ENCODE data around the gene PBX3. TPM values are rescaled to one million over a fixed set of nuclear protein-coding genes. Genes with fewer than 3 reads are reported as not detected.

PBX3 gene
- total RNA-seq, 2 experiments from 2014 or later, result 25.3 to 30.8 TPM

DNA sequence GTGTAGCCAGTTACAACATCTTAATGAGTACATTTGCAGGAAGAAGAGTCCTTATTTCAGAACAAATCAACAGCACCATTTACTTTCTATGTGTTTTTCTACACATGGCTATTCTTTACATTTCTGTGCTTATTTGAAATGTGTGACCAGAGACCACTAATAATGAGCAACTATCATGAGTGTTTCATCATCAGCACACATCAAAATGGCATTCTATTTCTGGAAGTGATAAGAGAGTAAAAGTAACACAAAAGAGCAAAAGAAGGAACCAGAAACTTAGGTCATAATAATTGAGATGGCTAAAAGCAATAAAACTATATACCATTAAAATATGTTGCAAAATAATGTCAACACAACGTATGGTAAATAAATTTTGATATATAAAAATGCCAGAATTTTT is 159.7 kb downstream of the PBX3 start:
- intact Hi-C loops (cut with DNase I, micrococcal nuclease), result no loop called here
- Histone ChIP-seq H3K4me1 (ENCODE audit: insufficient read depth, low read length) (no peaks in the 10 kb centered on the region), H3K4me3 (ENCODE audit: low read length) (no peak overlapping the region), H3K27me3 (ENCODE audit: control insufficient read depth in 1 of 2, insufficient read depth in 2 of 2, low read length in 2 of 2) (no peaks in the 10 kb centered on the region), H3K27ac (ENCODE audit: low read depth in 1 of 2, low read length in 2 of 2) (no peak overlapping the region), H3K36me3 (ENCODE audit: insufficient read depth, low read length) (no peaks in the 10 kb centered on the region), H3K9me3 (ENCODE audit: control insufficient read depth in 1 of 2, insufficient read depth in 1 of 2, low read length in 2 of 2) (no peaks in the 10 kb centered on the region)
- ATAC-seq (ENCODE audit: poor library complexity) (no peak), DNase-seq (no peak)
- TF ChIP-seq, protein P1, sequence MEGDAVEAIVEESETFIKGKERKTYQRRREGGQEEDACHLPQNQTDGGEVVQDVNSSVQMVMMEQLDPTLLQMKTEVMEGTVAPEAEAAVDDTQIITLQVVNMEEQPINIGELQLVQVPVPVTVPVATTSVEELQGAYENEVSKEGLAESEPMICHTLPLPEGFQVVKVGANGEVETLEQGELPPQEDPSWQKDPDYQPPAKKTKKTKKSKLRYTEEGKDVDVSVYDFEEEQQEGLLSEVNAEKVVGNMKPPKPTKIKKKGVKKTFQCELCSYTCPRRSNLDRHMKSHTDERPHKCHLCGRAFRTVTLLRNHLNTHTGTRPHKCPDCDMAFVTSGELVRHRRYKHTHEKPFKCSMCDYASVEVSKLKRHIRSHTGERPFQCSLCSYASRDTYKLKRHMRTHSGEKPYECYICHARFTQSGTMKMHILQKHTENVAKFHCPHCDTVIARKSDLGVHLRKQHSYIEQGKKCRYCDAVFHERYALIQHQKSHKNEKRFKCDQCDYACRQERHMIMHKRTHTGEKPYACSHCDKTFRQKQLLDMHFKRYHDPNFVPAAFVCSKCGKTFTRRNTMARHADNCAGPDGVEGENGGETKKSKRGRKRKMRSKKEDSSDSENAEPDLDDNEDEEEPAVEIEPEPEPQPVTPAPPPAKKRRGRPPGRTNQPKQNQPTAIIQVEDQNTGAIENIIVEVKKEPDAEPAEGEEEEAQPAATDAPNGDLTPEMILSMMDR (IDR thresholded peaks at IDR 0.05), result no peak
- ChIA-PET CTCF (no interaction called here), POLR2A (no interaction called here)
- Mint-ChIP-seq H3K4me3 (no peak overlapping the region), H3K27ac (no peak overlapping the region), H3K27me3 (no peaks in the 10 kb centered on the region), H3K9me3 (no peaks in the 10 kb centered on the region), H3K36me3 (ENCODE audit: low read depth) (no peaks in the 10 kb centered on the region), H3K4me1 (ENCODE audit: low read depth) (no peaks in the 10 kb centered on the region)

- H3K4me1 ChIP-seq (ENCODE audit: insufficient read depth, low read length), result no peaks in the 10 kb centered on the region
- ATAC-seq (ENCODE audit: poor library complexity) (no peak), DNase-seq (no peak)
- H3K4me1 Mint-ChIP-seq (ENCODE audit: low read depth), result no peaks in the 10 kb centered on the region
- no peak overlapping the region for H3K4me3 Mint-ChIP-seq
- no peak overlapping the region for H3K27ac Mint-ChIP-seq
- no peaks in the 10 kb centered on the region for H3K36me3 ChIP-seq (ENCODE audit: insufficient read depth, low read length)
- ChIA-PET CTCF (no interaction called here), POLR2A (no interaction called here)
- no peaks in the 10 kb centered on the region for H3K27me3 Mint-ChIP-seq
- TF ChIP-seq, protein P1 (IDR thresholded peaks at IDR 0.05), result no peak
- no peak overlapping the region for H3K27ac ChIP-seq (ENCODE audit: low read depth in 1 of 2, low read length in 2 of 2)
- no peaks in the 10 kb centered on the region for H3K9me3 Mint-ChIP-seq
- no peaks in the 10 kb centered on the region for H3K9me3 ChIP-seq (ENCODE audit: control insufficient read depth in 1 of 2, insufficient read depth in 1 of 2, low read length in 2 of 2)
- no peak overlapping the region for H3K4me3 ChIP-seq (ENCODE audit: low read length)
- no peaks in the 10 kb centered on the region for H3K36me3 Mint-ChIP-seq (ENCODE audit: low read depth)
- intact Hi-C loops (cut with DNase I, micrococcal nuclease), result no loop called here
- no peaks in the 10 kb centered on the region for H3K27me3 ChIP-seq (ENCODE audit: control insufficient read depth in 1 of 2, insufficient read depth in 2 of 2, low read length in 2 of 2)
Observed at GRCh38 chr9:125908136-125908535, 161.0 kb downstream of the PBX3 start.

GRCh38 chr9:125908966-125909365 is 161.8 kb downstream of the PBX3 start:
- Histone ChIP-seq H3K4me3 (ENCODE audit: low read length) (no peak overlapping the region), H3K4me1 (ENCODE audit: insufficient read depth, low read length) (no peaks in the 10 kb centered on the region), H3K27me3 (ENCODE audit: control insufficient read depth in 1 of 2, insufficient read depth in 2 of 2, low read length in 2 of 2) (no peaks in the 10 kb centered on the region), H3K9me3 (ENCODE audit: control insufficient read depth in 1 of 2, insufficient read depth in 1 of 2, low read length in 2 of 2) (no peaks in the 10 kb centered on the region), H3K27ac (ENCODE audit: low read depth in 1 of 2, low read length in 2 of 2) (no peak overlapping the region), H3K36me3 (ENCODE audit: insufficient read depth, low read length) (no peaks in the 10 kb centered on the region)
- H3K27me3 Mint-ChIP-seq, result no peaks in the 10 kb centered on the region
- no peak overlapping the region for H3K27ac Mint-ChIP-seq
- DNase-seq, result no peak
- ChIA-PET POLR2A (no interaction called here), CTCF (no interaction called here)
- H3K9me3 Mint-ChIP-seq, result no peaks in the 10 kb centered on the region
- no peak overlapping the region for H3K4me3 Mint-ChIP-seq
- no peaks in the 10 kb centered on the region for H3K36me3 Mint-ChIP-seq (ENCODE audit: low read depth)
- intact Hi-C loops (cut with DNase I, micrococcal nuclease), result no loop called here
- no peaks in the 10 kb centered on the region for H3K4me1 Mint-ChIP-seq (ENCODE audit: low read depth)
- TF ChIP-seq, protein P1 (IDR thresholded peaks at IDR 0.05), result no peak
- ATAC-seq (ENCODE audit: poor library complexity), result no peak

Measured in CD4-positive, alpha-beta T cell (primary cell).